ENCODE data around the gene H1-8.

Gene H1-8

GRCh38 chr3:129543156-129543790 lies at the start of gene H1-8:
Gene H1-8 (plus strand): TSS chr3:129543175. CDS start chr3:129543219, 44 bp downstream.
- in situ Hi-C loops (cut with MboI; ENCODE audit: low sequenced_read_pairs), result no loop called here

DNA sequence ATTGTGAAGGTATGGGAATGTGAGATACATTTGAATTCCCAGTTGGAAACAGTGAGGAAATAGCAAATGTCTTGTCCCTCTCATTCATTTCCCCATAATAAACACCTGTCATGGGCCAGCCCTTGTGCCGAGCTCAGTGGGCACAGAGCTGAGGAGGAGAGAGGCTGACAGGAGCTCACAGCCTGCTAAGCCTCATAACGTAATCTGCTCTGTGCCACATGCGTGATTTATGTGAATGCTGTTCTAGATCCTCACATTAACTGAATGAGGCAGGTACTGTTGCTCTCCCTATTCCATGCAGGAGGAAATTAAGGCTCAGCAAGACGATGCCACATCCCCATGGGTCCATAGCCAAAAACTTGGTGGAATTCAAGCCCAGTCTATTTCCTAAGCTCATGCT lies 49.8 kb upstream of the H1-8 start:
- in situ Hi-C loops (cut with MboI; ENCODE audit: low sequenced_read_pairs), result loop anchor here (10.0 to 25.0 kb wide), 2 partner anchors 344 to 442 kb away; no protein-coding TSS in a partner anchor

- in situ Hi-C loops (cut with MboI; ENCODE audit: low sequenced_read_pairs), result loop anchor here (10.0 to 25.0 kb wide), 2 partner anchors 343 to 440 kb away; no protein-coding TSS in a partner anchor
These were observed 48.5 kb upstream of the H1-8 start for GRCh38 chr3:129494499-129494898.

DNA sequence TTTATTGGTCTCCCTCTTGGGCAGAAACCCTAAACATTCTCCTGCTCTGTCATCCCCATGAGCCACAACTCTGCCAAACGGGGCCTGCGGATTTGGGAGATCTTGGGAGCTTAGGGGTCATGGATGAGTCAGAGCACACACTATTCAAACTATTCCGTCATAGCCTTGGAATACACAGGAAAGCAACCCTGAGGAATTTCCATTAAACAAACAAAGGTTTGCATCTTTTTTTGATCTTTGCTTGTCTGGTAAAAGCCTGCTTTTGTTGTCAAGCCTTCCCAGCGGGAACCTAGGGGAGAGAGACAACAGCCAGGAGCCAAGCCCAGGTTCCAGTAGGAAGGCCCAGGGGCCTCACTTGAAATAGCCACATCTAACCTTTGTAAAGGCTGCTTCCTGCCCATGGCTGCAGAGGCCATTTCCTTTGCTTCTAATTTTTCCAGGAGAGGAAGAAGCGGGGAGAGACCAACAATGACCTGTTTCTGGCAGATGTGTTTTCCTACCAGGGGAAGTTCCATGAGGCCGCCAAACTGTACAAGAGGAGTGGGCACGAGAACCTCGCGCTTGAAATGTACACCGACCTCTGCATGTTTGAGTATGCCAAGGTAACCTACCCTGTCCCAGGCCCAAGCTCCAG lies 47.9 kb upstream of the H1-8 start:
- in situ Hi-C loops (cut with MboI; ENCODE audit: low sequenced_read_pairs), result loop anchor here (10.0 to 25.0 kb wide), 2 partner anchors 342 to 440 kb away; no protein-coding TSS in a partner anchor

GRCh38 chr3:129497876-129498275 lies 45.1 kb upstream of the H1-8 start:
- in situ Hi-C loops (cut with MboI; ENCODE audit: low sequenced_read_pairs), result loop anchor here (10.0 to 25.0 kb wide), 2 partner anchors 339 to 437 kb away; no protein-coding TSS in a partner anchor

- in situ Hi-C loops (cut with MboI; ENCODE audit: low sequenced_read_pairs), result loop anchor here (10.0 to 25.0 kb wide), 2 partner anchors 338 to 436 kb away; no protein-coding TSS in a partner anchor
These were observed 44.1 kb upstream of the H1-8 start for GRCh38 chr3:129498603-129499488.

GRCh38 chr3:129499604-129500333 lies 43.2 kb upstream of the H1-8 start:
- in situ Hi-C loops (cut with MboI; ENCODE audit: low sequenced_read_pairs), result loop anchor here (10.0 to 25.0 kb wide), 2 partner anchors 338 to 435 kb away; no protein-coding TSS in a partner anchor

DNA sequence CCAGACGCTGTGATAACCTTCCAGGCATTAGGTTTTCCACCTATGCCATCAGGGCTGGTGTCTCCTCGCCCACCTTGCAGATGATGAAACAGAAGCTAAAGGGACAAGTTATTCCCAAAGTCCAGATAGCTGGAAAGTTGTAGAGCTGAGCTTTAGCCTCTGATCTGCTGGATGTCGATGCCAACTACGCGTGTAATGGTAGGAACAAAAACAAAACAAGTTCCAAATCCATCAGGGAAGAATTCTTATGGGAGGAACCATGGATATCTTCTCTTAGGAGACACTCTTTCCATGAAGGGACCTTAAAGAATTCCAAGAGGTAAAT lies 42.7 kb upstream of the H1-8 start:
- in situ Hi-C loops (cut with MboI; ENCODE audit: low sequenced_read_pairs), result no loop called here

DNA sequence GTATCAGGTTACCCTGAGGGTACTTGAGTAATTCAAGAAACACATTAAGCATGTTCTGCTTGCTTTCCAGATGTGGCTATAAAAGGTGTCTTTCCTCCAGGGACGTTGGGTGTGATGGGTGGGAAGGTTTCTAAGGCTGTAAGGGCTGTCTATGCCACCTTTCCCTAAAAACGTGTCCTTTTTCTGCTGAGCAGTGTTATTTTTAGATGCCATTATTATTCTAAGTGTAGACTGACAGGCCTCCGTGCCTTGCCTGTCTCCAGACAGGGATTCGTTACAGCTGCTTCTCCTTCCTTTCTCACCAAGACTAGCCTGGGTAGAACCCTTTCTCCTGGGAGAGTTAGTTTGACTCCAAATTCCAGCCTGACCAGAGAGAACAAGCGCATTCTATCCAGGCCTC lies 41.3 kb upstream of the H1-8 start:
- in situ Hi-C loops (cut with MboI; ENCODE audit: low sequenced_read_pairs), result no loop called here

- in situ Hi-C loops (cut with MboI; ENCODE audit: low sequenced_read_pairs), result no loop called here
These were observed 40.1 kb upstream of the H1-8 start for GRCh38 chr3:129502641-129503408.

DNA sequence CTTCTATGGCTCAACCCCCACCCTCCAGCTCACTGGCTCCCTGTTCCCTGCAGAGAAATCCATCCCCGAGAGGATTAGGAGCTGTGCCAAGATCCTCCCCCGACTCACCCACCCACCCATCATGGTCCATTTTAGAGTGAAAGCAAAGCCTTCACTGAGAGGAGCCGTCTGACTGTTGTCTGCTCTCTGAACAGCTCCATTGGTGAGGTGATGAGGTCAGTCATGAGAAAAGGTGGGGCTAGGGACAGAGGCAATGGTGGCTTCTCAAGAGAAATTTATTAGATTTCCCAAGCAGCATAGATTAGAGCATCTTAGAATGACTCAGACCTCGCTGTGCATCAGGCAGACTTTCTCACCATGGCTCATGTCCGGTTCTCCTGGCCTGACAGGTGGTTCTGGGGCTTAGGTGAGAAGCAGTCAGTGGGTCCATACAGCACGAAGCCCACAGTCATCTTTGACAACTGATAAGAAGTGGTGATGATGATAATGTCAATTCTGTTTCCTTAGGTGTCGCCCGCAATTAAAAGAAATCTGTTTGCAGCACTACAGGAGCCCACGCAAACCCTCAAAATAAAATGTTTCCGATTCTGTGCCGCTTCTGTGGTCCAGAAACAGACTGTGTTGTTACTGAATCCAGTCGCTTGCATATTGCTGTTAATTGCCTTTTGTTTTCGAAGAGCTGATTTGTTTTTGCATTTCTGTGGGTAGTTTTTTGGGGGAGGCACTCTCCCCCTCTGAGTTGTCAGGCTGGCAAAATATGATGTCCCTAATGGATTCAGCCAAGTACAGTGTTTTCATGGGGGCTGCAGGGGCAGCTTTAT lies 39.3 kb upstream of the H1-8 start:
- in situ Hi-C loops (cut with MboI; ENCODE audit: low sequenced_read_pairs), result no loop called here

GRCh38 chr3:129504471-129505100 lies 38.4 kb upstream of the H1-8 start:
- in situ Hi-C loops (cut with MboI; ENCODE audit: low sequenced_read_pairs), result no loop called here

DNA sequence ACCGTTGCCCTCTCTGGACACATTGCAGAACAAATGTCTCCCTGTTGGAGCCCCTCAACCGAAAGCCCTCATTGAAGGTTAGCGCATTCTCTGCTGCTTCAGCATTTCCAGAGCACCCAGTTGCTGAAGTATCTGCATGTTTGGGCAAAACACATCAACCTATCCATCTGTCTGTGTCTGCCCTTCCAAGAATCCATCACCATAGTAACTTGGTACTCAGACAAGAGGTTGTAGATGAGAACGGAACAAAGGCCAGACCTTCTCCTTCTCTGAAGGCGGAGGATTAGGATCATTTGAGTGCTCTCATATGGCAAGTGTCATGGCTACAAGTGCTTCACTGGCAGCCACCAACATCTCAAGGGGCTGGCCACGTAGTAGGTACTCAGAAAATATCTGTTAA lies 37.6 kb upstream of the H1-8 start:
- in situ Hi-C loops (cut with MboI; ENCODE audit: low sequenced_read_pairs), result no loop called here

DNA sequence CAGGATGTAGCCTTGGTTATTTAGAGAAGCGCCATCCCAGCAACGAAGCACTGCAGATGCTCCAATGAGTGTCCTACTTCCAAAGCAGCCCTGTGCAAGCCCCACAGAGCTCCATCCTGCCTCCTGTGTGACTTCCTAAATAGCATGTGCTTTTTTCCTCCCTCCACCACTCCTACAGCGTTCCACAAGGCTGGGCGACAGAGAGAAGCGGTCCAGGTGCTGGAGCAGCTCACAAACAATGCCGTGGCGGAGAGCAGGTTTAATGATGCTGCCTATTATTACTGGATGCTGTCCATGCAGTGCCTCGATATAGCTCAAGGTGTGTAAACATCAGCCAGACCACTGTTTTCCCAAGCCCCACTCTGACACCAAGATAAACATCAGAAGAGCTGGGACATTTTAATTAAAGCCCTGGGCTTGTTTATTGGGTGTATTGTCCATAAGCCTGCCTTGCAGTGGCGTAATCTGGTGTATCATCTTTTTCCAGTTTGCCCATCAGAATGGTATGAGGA lies 36.7 kb upstream of the H1-8 start:
- in situ Hi-C loops (cut with MboI; ENCODE audit: low sequenced_read_pairs), result no loop called here

DNA sequence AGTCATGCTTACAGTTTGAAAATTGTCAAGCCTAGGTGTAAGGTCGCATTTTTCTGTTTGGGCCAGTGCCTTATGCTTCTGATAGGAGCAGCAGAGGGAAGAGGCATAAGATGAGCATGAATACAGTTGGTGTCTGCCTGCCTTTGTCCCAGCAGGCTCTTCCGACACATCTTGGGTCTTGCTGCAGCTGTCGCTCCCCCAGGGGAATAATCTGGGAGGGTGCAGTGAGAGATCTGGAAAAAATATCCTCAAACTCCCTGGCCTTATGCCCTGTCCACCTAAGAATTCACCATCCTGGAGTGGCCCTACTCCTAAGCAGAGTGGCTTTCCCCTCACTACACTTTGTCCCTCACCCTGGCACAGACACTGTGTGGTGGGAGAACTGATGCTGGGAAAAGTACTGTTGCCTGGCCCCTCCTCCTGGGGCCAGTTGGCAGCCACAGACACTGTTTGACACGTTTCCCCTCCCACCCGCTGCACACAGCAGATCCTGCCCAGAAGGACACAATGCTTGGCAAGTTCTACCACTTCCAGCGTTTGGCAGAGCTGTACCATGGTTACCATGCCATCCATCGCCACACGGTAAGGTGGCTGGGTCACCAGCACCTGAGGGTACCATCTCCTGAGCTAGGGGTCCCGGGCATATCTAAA lies 35.7 kb upstream of the H1-8 start:
- in situ Hi-C loops (cut with MboI; ENCODE audit: low sequenced_read_pairs), result no loop called here

DNA sequence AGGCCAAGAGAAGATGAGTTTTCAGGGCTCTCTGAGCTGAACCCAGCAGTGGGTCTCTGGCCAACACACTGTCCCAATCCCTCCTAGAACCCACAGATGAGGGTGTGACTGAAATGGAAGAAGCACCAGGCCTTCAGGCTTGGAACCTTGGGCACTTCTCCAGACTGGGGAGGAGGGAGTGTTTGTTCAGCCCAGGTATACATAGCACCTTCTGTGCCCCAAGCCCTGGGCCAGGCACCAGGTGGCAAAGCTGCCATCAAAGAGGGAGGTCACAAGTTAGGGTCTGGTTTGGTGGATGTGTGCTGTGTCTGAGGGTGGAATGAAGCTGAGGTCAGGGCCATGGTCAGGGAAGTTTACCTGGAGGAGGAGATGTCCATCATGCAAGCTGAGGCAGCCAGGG lies 30.4 kb upstream of the H1-8 start:
- in situ Hi-C loops (cut with MboI; ENCODE audit: low sequenced_read_pairs), result no loop called here

DNA sequence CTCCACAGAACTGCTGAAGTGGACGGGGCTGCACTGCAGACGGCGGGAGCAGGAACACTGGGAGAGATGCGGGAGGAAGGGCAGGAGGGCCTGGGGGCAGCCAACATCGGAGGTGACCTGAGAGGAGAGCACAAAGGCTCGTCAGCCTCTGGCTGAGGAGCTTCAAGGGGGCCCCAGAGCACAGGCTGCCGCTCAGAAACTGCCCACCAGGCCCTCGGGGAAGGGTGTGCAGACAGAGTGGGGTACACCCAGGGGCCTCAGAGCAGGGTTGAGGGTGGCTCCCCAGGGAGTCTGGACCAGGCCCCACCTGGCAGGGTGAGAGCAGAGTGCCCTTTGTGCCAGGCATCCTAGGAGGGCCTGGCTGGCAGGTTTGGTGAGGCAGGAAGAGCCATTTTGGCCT lies 29.3 kb upstream of the H1-8 start:
- in situ Hi-C loops (cut with MboI; ENCODE audit: low sequenced_read_pairs), result no loop called here

GRCh38 chr3:129514110-129514509 lies 28.9 kb upstream of the H1-8 start:
- in situ Hi-C loops (cut with MboI; ENCODE audit: low sequenced_read_pairs), result no loop called here

Measured in HL-60/S4 treated with retinoic acid at 250 ng/mL for 4 days and 3 days (cell line).